ENCODE measurements around the gene TEK.
"Not testable (repeated sequence)": the region's sequence is repeated elsewhere in the genome, so short reads cannot be mapped to it uniquely, and the experiment has no call there.

TEK gene

GRCh38 chr9:27108981-27109541, at the start of gene TEK:
TSS of gene TEK (plus strand) at chr9:27109225. CDS start at chr9:27109591, 366 bp downstream.
- no peak for TF ChIP-seq JUND (IDR thresholded peaks at IDR 0.05; ENCODE audit: low read depth)
- DNase-seq (ENCODE audit: low read depth in 1 of 2, low spot score in 1 of 2) = no peak
- in situ Hi-C loops (cut with HindIII; ENCODE audit: low pct_unique_long_range_greater_than_20kb, low sequenced_read_pairs) = no loop called here

GRCh38 chr9:27059412-27059811, 49.6 kb upstream of the TEK start:
- in situ Hi-C loops (cut with HindIII; ENCODE audit: low pct_unique_long_range_greater_than_20kb, low sequenced_read_pairs) = no loop called here
- no peak for DNase-seq (ENCODE audit: low read depth in 1 of 2, low spot score in 1 of 2)
- TF ChIP-seq JUND (IDR thresholded peaks at IDR 0.05; ENCODE audit: low read depth) = no peak

- in situ Hi-C loops (cut with HindIII; ENCODE audit: low pct_unique_long_range_greater_than_20kb, low sequenced_read_pairs) = no loop called here
- DNase-seq (ENCODE audit: low read depth in 1 of 2, low spot score in 1 of 2) = no peak
- no peak for TF ChIP-seq JUND (IDR thresholded peaks at IDR 0.05; ENCODE audit: low read depth)
These were observed 49.1 kb upstream of the TEK start for GRCh38 chr9:27059907-27060306.

DNA sequence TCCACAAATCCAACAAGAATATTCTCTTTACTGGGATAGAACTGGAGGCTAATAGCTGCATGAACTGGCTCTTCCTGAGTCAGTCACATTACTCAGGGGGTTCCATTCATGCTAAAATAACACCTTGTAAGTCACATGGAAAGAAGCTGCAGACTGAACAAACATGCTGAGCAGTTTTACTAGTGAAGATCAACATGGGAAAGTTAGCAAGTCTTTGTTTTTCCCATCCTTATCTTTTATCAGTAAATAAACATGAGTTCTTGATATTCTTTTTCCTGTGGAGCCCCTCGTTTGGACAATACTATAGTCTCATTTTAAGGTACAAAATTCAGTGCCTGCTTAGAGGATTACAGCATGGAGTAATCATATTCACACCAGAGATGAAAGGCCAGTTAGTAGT, 43.7 kb upstream of the TEK start:
- TF ChIP-seq JUND (IDR thresholded peaks at IDR 0.05; ENCODE audit: low read depth) = no peak
- peak in 1 of 2 experiments; percentile 20 for DNase-seq (ENCODE audit: low read depth in 1 of 2, low spot score in 1 of 2)
- in situ Hi-C loops (cut with HindIII; ENCODE audit: low pct_unique_long_range_greater_than_20kb, low sequenced_read_pairs) = no loop called here

GRCh38 chr9:27073841-27074728, 34.9 kb upstream of the TEK start:
- DNase-seq (ENCODE audit: low read depth in 1 of 2, low spot score in 1 of 2) = no peak
- no peak for TF ChIP-seq JUND (IDR thresholded peaks at IDR 0.05; ENCODE audit: low read depth)
- in situ Hi-C loops (cut with HindIII; ENCODE audit: low pct_unique_long_range_greater_than_20kb, low sequenced_read_pairs) = no loop called here

DNA sequence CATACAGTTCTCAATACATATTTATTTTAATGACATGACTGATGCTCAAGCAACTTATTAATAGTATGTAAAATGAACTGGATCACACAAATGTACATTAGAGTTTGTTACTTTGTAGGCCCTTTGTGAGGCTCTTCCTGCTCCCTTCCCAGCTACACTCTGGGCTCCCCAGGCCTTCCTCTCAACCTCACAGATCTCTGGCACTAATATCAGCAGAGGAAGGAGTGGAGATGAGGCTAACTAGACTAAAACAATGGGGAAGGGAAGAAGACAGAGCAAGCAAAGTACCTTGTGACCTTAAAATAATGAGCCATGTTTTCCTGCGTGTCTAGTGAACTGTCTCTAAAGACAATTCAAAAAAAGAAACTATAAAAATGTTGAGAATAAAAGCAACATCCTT, 30.3 kb upstream of the TEK start:
- DNase-seq (ENCODE audit: low read depth in 1 of 2, low spot score in 1 of 2) = no peak
- TF ChIP-seq JUND (IDR thresholded peaks at IDR 0.05; ENCODE audit: low read depth) = no peak
- in situ Hi-C loops (cut with HindIII; ENCODE audit: low pct_unique_long_range_greater_than_20kb, low sequenced_read_pairs) = no loop called here

DNA sequence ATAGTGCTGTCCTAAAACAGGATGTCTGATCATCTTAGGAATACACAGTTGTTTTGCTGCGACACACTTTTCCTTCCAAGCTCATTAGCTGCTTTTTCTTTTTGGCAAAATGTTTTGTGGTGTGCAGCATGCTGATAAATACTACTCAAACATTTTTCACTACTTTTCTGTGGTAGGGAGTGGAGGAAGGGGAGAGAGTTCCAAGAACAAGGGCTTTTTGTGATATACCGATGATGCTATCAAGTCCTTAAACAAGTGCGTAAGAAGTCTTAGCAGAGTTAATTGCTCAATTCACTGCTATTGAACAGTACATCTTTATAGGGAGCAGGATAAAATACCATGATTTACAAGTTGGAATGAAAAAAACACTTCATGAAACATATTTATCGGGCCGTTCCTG, 23.6 kb upstream of the TEK start:
- no peak for DNase-seq (ENCODE audit: low read depth in 1 of 2, low spot score in 1 of 2)
- in situ Hi-C loops (cut with HindIII; ENCODE audit: low pct_unique_long_range_greater_than_20kb, low sequenced_read_pairs) = no loop called here
- no peak for TF ChIP-seq JUND (IDR thresholded peaks at IDR 0.05; ENCODE audit: low read depth)

- in situ Hi-C loops (cut with HindIII; ENCODE audit: low pct_unique_long_range_greater_than_20kb, low sequenced_read_pairs) = no loop called here
- TF ChIP-seq JUND (IDR thresholded peaks at IDR 0.05; ENCODE audit: low read depth) = no peak
- DNase-seq (ENCODE audit: low read depth in 1 of 2, low spot score in 1 of 2) = no peak
These were observed 22.0 kb upstream of the TEK start for GRCh38 chr9:27086818-27087680.

DNA sequence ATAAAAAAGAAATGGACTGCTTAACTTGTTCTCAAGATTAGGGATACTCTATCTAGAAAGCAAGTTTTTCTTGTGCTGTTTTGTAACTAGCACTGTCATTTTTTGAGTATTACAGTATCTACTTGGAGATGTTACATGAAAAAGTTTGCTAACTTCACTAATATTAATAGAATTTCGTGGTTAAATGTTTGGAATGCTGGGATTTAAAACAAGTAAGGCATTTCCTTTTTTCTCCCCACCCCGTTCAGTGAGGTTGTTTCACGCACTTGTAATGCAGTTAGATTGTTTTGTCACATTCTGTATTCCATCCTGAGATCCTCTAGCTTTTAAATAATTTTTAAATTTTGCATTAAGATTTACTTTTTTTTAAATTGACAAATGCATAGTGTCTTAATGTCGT, 20.0 kb upstream of the TEK start:
- no peak for DNase-seq (ENCODE audit: low read depth in 1 of 2, low spot score in 1 of 2)
- TF ChIP-seq JUND (IDR thresholded peaks at IDR 0.05; ENCODE audit: low read depth) = no peak
- in situ Hi-C loops (cut with HindIII; ENCODE audit: low pct_unique_long_range_greater_than_20kb, low sequenced_read_pairs) = no loop called here

DNA sequence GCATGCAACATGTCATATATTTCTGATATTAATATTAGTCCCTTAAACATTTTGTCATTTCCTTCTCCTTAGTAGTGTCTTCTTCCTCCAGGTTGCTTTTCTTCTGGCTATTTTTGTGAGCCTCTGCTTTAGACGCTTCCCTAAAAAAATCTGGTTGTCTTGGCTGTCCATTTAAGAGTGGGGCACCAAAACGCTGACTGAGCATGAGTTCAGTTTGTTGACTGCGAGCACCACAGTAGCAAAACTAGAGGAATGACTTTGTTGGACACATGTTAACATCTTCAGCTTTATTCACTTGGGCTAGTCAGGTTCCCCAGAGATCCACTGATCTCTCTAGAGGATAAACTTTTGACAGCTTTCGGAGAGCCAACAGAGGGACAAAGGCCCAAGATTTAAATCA, 19.3 kb upstream of the TEK start:
- no peak for TF ChIP-seq JUND (IDR thresholded peaks at IDR 0.05; ENCODE audit: low read depth)
- in situ Hi-C loops (cut with HindIII; ENCODE audit: low pct_unique_long_range_greater_than_20kb, low sequenced_read_pairs) = no loop called here
- DNase-seq (ENCODE audit: low read depth in 1 of 2, low spot score in 1 of 2) = no peak

DNA sequence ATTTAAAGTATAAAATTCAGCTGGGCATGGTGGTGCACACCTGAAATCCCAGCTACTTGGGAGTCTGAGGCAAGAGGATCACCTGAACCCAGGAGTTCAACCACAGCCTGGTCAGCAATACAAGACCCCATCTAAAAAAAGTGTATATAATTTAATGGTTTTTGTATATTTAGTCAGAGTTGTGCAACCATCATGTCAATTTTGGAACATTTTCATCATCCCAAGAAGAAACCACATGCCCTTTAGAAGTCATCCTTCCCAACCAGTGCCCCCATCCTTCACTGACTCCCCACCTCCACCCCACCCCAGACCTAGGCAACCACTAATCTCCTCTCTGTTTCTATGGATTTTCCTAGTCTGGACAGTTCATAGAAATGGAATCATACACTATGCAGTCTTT, 18.8 kb upstream of the TEK start:
- no peak for DNase-seq (ENCODE audit: low read depth in 1 of 2, low spot score in 1 of 2)
- in situ Hi-C loops (cut with HindIII; ENCODE audit: low pct_unique_long_range_greater_than_20kb, low sequenced_read_pairs) = no loop called here
- no peak for TF ChIP-seq JUND (IDR thresholded peaks at IDR 0.05; ENCODE audit: low read depth)

DNA sequence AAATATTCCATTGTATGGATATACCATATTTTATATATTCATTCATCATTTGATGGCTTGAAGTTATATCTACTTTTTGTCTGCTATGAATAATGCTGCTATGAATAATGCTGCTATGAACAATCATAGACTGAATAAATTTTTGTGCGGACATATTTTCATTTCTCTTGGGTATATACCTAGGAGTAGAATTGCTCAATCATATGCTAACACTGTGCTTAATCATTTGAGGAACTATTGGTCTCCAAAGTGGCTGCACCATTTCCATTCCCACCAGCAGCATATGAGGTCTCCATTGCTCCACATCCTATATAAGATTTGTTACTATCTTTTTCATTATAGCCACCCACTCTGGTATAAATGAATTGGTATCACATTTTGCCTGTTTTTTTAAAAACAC, 18.3 kb upstream of the TEK start:
- TF ChIP-seq JUND (IDR thresholded peaks at IDR 0.05; ENCODE audit: low read depth) = no peak
- in situ Hi-C loops (cut with HindIII; ENCODE audit: low pct_unique_long_range_greater_than_20kb, low sequenced_read_pairs) = no loop called here
- no peak for DNase-seq (ENCODE audit: low read depth in 1 of 2, low spot score in 1 of 2)

DNA sequence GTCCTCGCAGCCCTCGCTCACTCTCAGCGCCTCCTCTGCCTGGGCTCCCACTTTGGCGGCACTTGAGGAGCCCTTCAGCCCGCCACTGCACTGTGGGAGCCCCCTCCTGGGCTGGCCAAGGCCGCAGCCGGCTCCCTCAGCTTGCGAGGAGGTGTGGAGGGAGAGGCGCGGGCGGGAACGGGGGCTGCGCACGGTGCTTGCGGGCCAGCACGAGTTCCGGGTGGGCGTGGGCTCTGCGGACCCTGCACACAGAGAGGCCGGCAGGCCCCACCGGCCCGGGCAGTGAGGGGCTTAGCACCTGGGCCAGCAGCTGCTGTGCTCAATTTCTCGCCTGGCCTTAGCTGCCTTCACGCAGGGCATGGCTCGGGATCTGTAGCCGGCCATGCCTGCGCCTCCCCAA, 16.5 kb upstream of the TEK start:
- in situ Hi-C loops (cut with HindIII; ENCODE audit: low pct_unique_long_range_greater_than_20kb, low sequenced_read_pairs) = not testable (repeated sequence)

GRCh38 chr9:27093384-27094067, 15.5 kb upstream of the TEK start:
- DNase-seq (ENCODE audit: low read depth in 1 of 2, low spot score in 1 of 2); in situ Hi-C loops (cut with HindIII; ENCODE audit: low pct_unique_long_range_greater_than_20kb, low sequenced_read_pairs): not testable (repeated sequence)

More for the DNA sequence above, 16.5 kb upstream of the TEK start:
- not testable (repeated sequence) for DNase-seq (ENCODE audit: low read depth in 1 of 2, low spot score in 1 of 2)

All from T47D (cell line).